ENCODE data around the gene ACAD8. TPM values are rescaled to one million over a fixed set of nuclear protein-coding genes. Genes with fewer than 3 reads are reported as not detected.
"Not testable (repeated sequence)": the region's sequence is repeated elsewhere in the genome, so short reads cannot be mapped to it uniquely, and the experiment has no call there.

The ACAD8 gene
- total RNA-seq, 1 donor from 2014 or later = 23.1 TPM

- H3K27me3 Mint-ChIP-seq = peaks cover 40% of the 10 kb centered on the region
- H3K9me3 Mint-ChIP-seq = no peaks in the 10 kb centered on the region
- ATAC-seq (ENCODE audit: low read depth) = no peak
- CTCF ChIA-PET = no interaction called here
- POLR2A ChIA-PET = no interaction called here
- H3K27ac Mint-ChIP-seq = no peak overlapping the region
- H3K4me1 Mint-ChIP-seq = peaks cover 2% of the 10 kb centered on the region
- DNase-seq = no peak
- no peak for TF ChIP-seq CTCF (IDR thresholded peaks at IDR 0.05)
- H3K4me3 Mint-ChIP-seq = no peak overlapping the region
- intact Hi-C loops (cut with micrococcal nuclease) = no loop called here
- no peaks in the 10 kb centered on the region for H3K36me3 Mint-ChIP-seq (ENCODE audit: low read depth)
These were observed 29.0 kb downstream of the ACAD8 start for GRCh38 chr11:134282121-134283045.

GRCh38 chr11:134283461-134284230 is 30.3 kb downstream of the ACAD8 start:
- no peak for TF ChIP-seq CTCF (IDR thresholded peaks at IDR 0.05)
- POLR2A ChIA-PET = no interaction called here

GRCh38 chr11:134284349-134284748 is 31.0 kb downstream of the ACAD8 start:
- intact Hi-C loops (cut with micrococcal nuclease); H3K36me3 Mint-ChIP-seq (ENCODE audit: low read depth); H3K4me1 Mint-ChIP-seq; H3K4me3 Mint-ChIP-seq; H3K27ac Mint-ChIP-seq; H3K9me3 Mint-ChIP-seq; POLR2A ChIA-PET; ATAC-seq (ENCODE audit: low read depth); DNase-seq; CTCF ChIA-PET: not testable (repeated sequence)
- peaks cover 24% of the 10 kb centered on the region for H3K27me3 Mint-ChIP-seq

More at GRCh38 chr11:134283461-134284230, 30.3 kb downstream of the ACAD8 start:
- DNase-seq (no peak), ATAC-seq (ENCODE audit: low read depth) (no peak)
- no peak overlapping the region for H3K27ac Mint-ChIP-seq
- peaks cover 29% of the 10 kb centered on the region for H3K27me3 Mint-ChIP-seq
- CTCF ChIA-PET = no interaction called here
- no peaks in the 10 kb centered on the region for H3K36me3 Mint-ChIP-seq (ENCODE audit: low read depth)
- no peak overlapping the region for H3K4me3 Mint-ChIP-seq
- no peaks in the 10 kb centered on the region for H3K9me3 Mint-ChIP-seq
- no peaks in the 10 kb centered on the region for H3K4me1 Mint-ChIP-seq
- intact Hi-C loops (cut with micrococcal nuclease) = no loop called here

GRCh38 chr11:134287561-134287960 is 34.2 kb downstream of the ACAD8 start:
- Mint-ChIP-seq H3K27me3 (peaks cover 10% of the 10 kb centered on the region), H3K4me1 (no peaks in the 10 kb centered on the region), H3K4me3 (no peak overlapping the region), H3K27ac (no peak overlapping the region), H3K9me3 (no peaks in the 10 kb centered on the region), H3K36me3 (ENCODE audit: low read depth) (no peaks in the 10 kb centered on the region)
- ChIA-PET CTCF (no interaction called here), POLR2A (no interaction called here)
- ATAC-seq (ENCODE audit: low read depth) (no peak), DNase-seq (no peak)
- intact Hi-C loops (cut with micrococcal nuclease) = no loop called here
- no peak for TF ChIP-seq CTCF (IDR thresholded peaks at IDR 0.05)

- Mint-ChIP-seq H3K4me1 (no peaks in the 10 kb centered on the region), H3K9me3 (no peaks in the 10 kb centered on the region), H3K27ac (no peak overlapping the region), H3K27me3 (peaks cover 8% of the 10 kb centered on the region), H3K36me3 (ENCODE audit: low read depth) (no peaks in the 10 kb centered on the region), H3K4me3 (no peak overlapping the region)
- no peak for TF ChIP-seq CTCF (IDR thresholded peaks at IDR 0.05)
- ATAC-seq (ENCODE audit: low read depth) (no peak), DNase-seq (no peak)
- POLR2A ChIA-PET = no interaction called here
- intact Hi-C loops (cut with micrococcal nuclease) = no loop called here
- CTCF ChIA-PET = no interaction called here
These were observed 35.1 kb downstream of the ACAD8 start for GRCh38 chr11:134288486-134288885.
